ENCODE results near the gene SLC6A3. TPM values are rescaled to one million over a fixed set of nuclear protein-coding genes. Genes with fewer than 3 reads are reported as not detected.

Gene SLC6A3
- total RNA-seq, 4 donors from 2014 or later, result not detected

- 92% methylated on average over 13 of the region's 13 CpGs; no CpG with 5 or more reads in 1 of the 2 donors for WGBS, 2 donors (ENCODE audit: low coverage in 1 of 2)
- TF ChIP-seq POLR2AphosphoS5 (IDR thresholded peaks at IDR 0.05) (no peak), EP300 (IDR thresholded peaks at IDR 0.05; ENCODE audit: low read depth) (no peak), CTCF (IDR thresholded peaks at IDR 0.05) (no peak), POLR2A (IDR thresholded peaks at IDR 0.05) (no peak)
- in situ Hi-C loops (cut with MboI; ENCODE audit: low pct_ligation_motif_present in 1 of 4, low pct_unique_long_range_greater_than_20kb in 1 of 4, low sequenced_read_pairs in 3 of 4) (loop anchor here in 1 of 4 donors (25.0 kb wide), 1 partner anchor 151 kb away; no protein-coding TSS in a partner anchor), intact Hi-C loops (cut with DNase I; ENCODE audit: low total_unique reads) (no loop called here)
- Histone ChIP-seq H3K9me3 (no peaks in the 10 kb centered on the region), H3K27me3 (no peaks in the 10 kb centered on the region), H3K4me1 (peaks cover 0 to 7% (median 0%) of the 10 kb centered on the region in 4 donors), H3K36me3 (no peaks in the 10 kb centered on the region), H3K4me3 (no peak overlapping the region), H3K27ac (no peak overlapping the region)
- DNase-seq, result no peak
These were observed 41.0 kb upstream of the SLC6A3 start for GRCh38 chr5:1486271-1486670.

GRCh38 chr5:1485579-1486118, 40.4 kb upstream of the SLC6A3 start:
- Histone ChIP-seq H3K36me3 (no peaks in the 10 kb centered on the region), H3K9me3 (no peaks in the 10 kb centered on the region), H3K4me3 (no peak overlapping the region), H3K27me3 (no peaks in the 10 kb centered on the region), H3K27ac (no peak overlapping the region), H3K4me1 (peaks cover 0 to 7% (median 0%) of the 10 kb centered on the region in 4 donors)
- WGBS, 2 donors (ENCODE audit: low coverage in 1 of 2), result 81% methylated on average over 9 of the region's 15 CpGs; no CpG with 5 or more reads in 1 of the 2 donors
- intact Hi-C loops (cut with DNase I; ENCODE audit: low total_unique reads) (no loop called here), in situ Hi-C loops (cut with MboI; ENCODE audit: low pct_ligation_motif_present in 1 of 4, low pct_unique_long_range_greater_than_20kb in 1 of 4, low sequenced_read_pairs in 3 of 4) (loop anchor here in 1 of 4 donors (25.0 kb wide), 1 partner anchor 152 kb away; no protein-coding TSS in a partner anchor)
- DNase-seq, result no peak
- TF ChIP-seq POLR2AphosphoS5 (IDR thresholded peaks at IDR 0.05), result no peak

DNA sequence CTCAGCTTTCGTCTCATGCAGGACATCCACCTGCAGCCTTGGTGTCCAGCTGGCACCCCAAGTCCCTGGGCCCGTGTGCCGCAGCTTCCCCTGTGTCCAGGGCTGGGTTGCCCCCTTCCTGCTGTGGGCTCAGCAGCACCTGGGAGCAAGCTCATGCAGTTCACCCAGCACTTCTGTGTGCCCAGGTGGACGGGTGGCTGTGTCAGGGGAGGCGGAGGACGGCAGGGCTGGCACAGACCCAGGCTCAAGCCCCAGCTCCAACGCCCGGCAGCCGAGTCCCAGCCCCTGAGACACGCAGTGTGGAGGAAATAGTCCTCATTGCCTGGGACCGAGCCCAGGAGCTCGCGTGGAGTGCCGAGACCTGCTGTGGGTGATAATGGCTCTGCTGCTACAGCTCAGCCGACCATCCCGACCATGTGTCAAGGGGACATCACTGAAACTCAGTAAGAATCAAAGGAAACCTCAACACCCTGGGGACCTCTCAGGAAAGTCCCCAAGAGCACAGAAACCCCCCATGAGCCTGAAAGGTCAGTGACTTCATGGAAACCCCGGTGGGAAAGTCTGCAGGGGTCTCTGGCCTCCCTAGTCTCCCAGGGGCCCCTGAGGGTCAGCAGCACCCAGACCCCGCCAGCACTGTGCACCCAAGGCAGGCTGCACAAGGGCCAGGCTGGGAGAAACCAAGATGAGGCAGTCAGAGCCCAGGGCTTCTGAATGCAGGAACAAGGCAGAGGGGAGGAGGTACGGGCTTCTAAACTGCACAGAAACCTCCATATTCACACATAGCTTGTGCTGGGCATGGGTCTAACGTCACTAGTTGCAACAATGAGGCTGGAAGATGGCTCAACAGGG, 39.7 kb upstream of the SLC6A3 start:
- H3K27me3 ChIP-seq, result no peaks in the 10 kb centered on the region
- H3K4me1 ChIP-seq, result peaks cover 0 to 7% (median 0%) of the 10 kb centered on the region in 4 donors
- H3K36me3 ChIP-seq, result no peaks in the 10 kb centered on the region
- intact Hi-C loops (cut with DNase I; ENCODE audit: low total_unique reads) (no loop called here), in situ Hi-C loops (cut with MboI; ENCODE audit: low pct_ligation_motif_present in 1 of 4, low pct_unique_long_range_greater_than_20kb in 1 of 4, low sequenced_read_pairs in 3 of 4) (loop anchor here in 1 of 4 donors (25.0 kb wide), 1 partner anchor 152 kb away; no protein-coding TSS in a partner anchor)
- WGBS, 2 donors (ENCODE audit: low coverage in 1 of 2), result 59 to 100% methylated on average over 1 to 17 of the region's 20 CpGs
- no peaks in the 10 kb centered on the region for H3K9me3 ChIP-seq
- DNase-seq, result no peak
- no peak for TF ChIP-seq POLR2AphosphoS5 (IDR thresholded peaks at IDR 0.05)
- no peak overlapping the region for H3K27ac ChIP-seq
- H3K4me3 ChIP-seq, result no peak overlapping the region

GRCh38 chr5:1483856-1484729, 38.9 kb upstream of the SLC6A3 start:
- Histone ChIP-seq H3K27ac (no peak overlapping the region), H3K27me3 (no peaks in the 10 kb centered on the region), H3K4me1 (peaks cover 0 to 4% (median 0%) of the 10 kb centered on the region in 4 donors), H3K4me3 (no peak overlapping the region), H3K9me3 (no peaks in the 10 kb centered on the region), H3K36me3 (no peaks in the 10 kb centered on the region)
- no peak for DNase-seq
- intact Hi-C loops (cut with DNase I; ENCODE audit: low total_unique reads), result no loop called here
- 89 to 100% methylated on average over 3 to 33 of the region's 33 CpGs for WGBS, 2 donors (ENCODE audit: low coverage in 1 of 2)
- TF ChIP-seq EP300 (IDR thresholded peaks at IDR 0.05; ENCODE audit: low read depth), result no peak
- TF ChIP-seq CTCF (IDR thresholded peaks at IDR 0.05), result no peak
- no peak for TF ChIP-seq POLR2A (IDR thresholded peaks at IDR 0.05)
- TF ChIP-seq POLR2AphosphoS5 (IDR thresholded peaks at IDR 0.05), result no peak
- in situ Hi-C loops (cut with MboI; ENCODE audit: low pct_ligation_motif_present in 1 of 4, low pct_unique_long_range_greater_than_20kb in 1 of 4, low sequenced_read_pairs in 3 of 4), result loop anchor here in 1 of 4 donors (25.0 kb wide), 1 partner anchor 153 kb away; no protein-coding TSS in a partner anchor
